Esophagus muscularis mucosa (tissue), 4 donors: ENCODE measurements around the gene HENMT1.

ENCODE experiments used
- EP300 ChIP-seq: sonication (generic); formaldehyde crosslinking; IDR thresholded peaks from one replicate; pipeline ENCODE4 v1.6.1; 2017; ENCODE audit warnings: antibody characterized with exemption
- POLR2A ChIP-seq: fragments of 450-650 bp; IDR thresholded peaks from one replicate; pipeline ENCODE4 v1.6.1; 2017; ENCODE audit warnings: antibody characterized with exemption, moderate library complexity, mild to moderate bottlenecking, low read depth
- POLR2AphosphoS5 ChIP-seq, 2 donors: sonication (generic); formaldehyde crosslinking; IDR thresholded peaks; one replicate each; pipeline ENCODE4 v1.6.1; 2017; ENCODE audit warnings: antibody characterized with exemption in 2 of 2
- TF ChIP-seq, protein P1 (sequence below), 3 experiments: fragments of 200-600 bp in 2 of 3; fragments of 450-650 bp in 1 of 3; sonication (generic) in 2 of 3; IDR thresholded peaks; one replicate each; pipeline ENCODE4 v1.5.1; 2017 to 2019; ENCODE audit warnings: antibody characterized with exemption in 3 of 3, mild to moderate bottlenecking in 2 of 3, moderate library complexity in 1 of 3

GRCh38 chr1:108628665-108629064 is 32.2 kb downstream of the HENMT1 start:
- TF ChIP-seq, protein P1, sequence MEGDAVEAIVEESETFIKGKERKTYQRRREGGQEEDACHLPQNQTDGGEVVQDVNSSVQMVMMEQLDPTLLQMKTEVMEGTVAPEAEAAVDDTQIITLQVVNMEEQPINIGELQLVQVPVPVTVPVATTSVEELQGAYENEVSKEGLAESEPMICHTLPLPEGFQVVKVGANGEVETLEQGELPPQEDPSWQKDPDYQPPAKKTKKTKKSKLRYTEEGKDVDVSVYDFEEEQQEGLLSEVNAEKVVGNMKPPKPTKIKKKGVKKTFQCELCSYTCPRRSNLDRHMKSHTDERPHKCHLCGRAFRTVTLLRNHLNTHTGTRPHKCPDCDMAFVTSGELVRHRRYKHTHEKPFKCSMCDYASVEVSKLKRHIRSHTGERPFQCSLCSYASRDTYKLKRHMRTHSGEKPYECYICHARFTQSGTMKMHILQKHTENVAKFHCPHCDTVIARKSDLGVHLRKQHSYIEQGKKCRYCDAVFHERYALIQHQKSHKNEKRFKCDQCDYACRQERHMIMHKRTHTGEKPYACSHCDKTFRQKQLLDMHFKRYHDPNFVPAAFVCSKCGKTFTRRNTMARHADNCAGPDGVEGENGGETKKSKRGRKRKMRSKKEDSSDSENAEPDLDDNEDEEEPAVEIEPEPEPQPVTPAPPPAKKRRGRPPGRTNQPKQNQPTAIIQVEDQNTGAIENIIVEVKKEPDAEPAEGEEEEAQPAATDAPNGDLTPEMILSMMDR (IDR thresholded peaks at IDR 0.05) = no peak
- TF ChIP-seq POLR2A (no peak), EP300 (no peak), POLR2AphosphoS5 (IDR thresholded peaks at IDR 0.05) (no peak)
